Neuron (in vitro differentiated cells): ENCODE measurements around the gene ZNF235.
"Not testable (repeated sequence)": the region's sequence is repeated elsewhere in the genome, so short reads cannot be mapped to it uniquely, and the experiment has no call there.

Experiments used
- H2AFZ ChIP-seq: one replicate; pipeline ENCODE4 v1.6.1; 2013; ENCODE audit warnings: low read depth, mild to moderate bottlenecking, inconsistent platforms, low read length, moderate library complexity
- H3K27me3 ChIP-seq: one replicate; pipeline ENCODE4 v1.6.1; 2013; ENCODE audit warnings: low read length; ENCODE audit not compliant: insufficient read depth
- H3K36me3 ChIP-seq: one replicate; pipeline ENCODE4 v1.6.1; 2013; ENCODE audit warnings: low read length; ENCODE audit not compliant: insufficient read depth
- H3K4me1 ChIP-seq: one replicate; pipeline ENCODE4 v1.6.1; 2013; ENCODE audit warnings: low read length; ENCODE audit not compliant: insufficient read depth
- H3K4me3 ChIP-seq: 2 replicates; pipeline ENCODE4 v1.5.1; 2013; ENCODE audit warnings: mild to moderate bottlenecking, low read length, moderate library complexity
- H3K9me3 ChIP-seq: one replicate; pipeline ENCODE4 v1.6.1; 2013; ENCODE audit warnings: low read length

The ZNF235 gene

DNA sequence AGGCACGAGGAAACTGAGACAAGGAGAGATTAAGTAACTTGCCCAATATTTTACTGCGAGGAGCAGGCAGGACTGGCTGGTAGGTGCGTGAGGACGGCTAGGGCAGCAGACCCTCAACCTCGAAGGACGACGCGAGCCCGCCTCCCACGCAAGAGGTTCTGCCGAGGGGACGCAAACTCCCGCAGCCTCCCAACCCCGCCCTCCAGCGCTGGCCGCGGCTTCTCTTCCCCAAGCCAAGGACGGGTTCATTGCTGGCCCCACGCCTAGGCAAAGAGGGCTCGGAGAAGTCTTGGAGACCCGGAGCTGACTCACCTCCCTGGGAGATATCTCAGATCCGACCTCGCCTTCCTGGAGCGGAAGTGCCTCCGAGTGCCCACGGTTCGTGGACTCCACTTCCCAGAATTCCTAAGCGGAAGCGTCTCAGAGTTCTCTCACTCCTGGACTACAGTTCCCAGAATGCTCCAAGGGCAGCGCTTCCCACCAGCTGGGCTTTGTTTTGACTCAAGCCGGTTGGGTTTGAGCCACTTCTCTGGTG, at the start of gene ZNF235:
ZNF235 (minus strand) TSS at position 367 of the 535 bp plus-strand sequence. CDS start 1,621 bp downstream, outside the sequence.
- Histone ChIP-seq H3K27me3 (no peaks in the 10 kb centered on the region), H2AFZ (peak within 1 kb of the TSS; percentile 88), H3K9me3 (peaks cover 1% of the 10 kb centered on the region), H3K4me3 (peak within 1 kb of the TSS; percentile 88), H3K4me1 (peaks cover 10% of the 10 kb centered on the region), H3K36me3 (peaks cover 18% of the 10 kb centered on the region)

DNA sequence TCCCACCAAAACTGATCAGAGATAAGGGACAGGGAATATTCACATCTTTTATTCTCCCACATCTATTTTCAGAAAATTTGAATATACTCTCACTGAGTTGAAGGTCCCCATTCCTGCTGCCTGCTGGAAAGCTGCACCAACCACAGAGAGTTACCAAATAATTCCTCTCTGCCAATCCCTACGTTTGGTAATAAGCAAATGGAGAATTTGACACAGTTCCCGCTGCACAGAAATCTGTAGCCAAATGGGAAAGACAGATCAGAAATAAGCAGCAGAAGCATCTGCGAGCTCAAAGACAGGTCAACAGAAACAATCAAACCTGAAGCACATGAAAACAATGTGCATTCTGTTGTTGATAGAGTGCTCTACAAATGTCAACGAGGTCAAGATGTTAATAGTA, 41.7 kb upstream of the ZNF235 start:
- Histone ChIP-seq H3K4me1 (peaks cover 20% of the 10 kb centered on the region), H3K4me3 (no peak overlapping the region), H3K27me3 (no peaks in the 10 kb centered on the region), H3K36me3 (peaks cover 6% of the 10 kb centered on the region), H2AFZ (no peak overlapping the region), H3K9me3 (peaks cover 25% of the 10 kb centered on the region)

DNA sequence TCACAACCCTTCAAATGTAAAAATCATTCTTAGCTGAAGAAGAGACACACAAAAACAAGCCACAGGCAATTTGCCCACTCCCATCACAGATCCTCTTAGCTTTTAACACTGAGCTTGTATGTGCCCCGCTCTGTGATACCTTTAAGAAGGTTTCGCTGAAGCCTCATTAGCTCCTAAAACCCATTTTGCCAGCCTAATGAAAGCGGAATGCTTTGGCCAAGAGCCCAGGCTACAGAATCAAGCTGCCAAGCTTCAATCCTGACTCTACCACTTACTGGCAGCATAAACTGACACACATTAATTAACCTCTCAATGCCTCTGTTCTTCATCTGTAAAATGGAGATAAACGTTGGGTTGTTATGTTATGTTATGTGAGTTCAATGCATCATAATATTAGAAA, 41.1 kb upstream of the ZNF235 start:
- no peak overlapping the region for H2AFZ ChIP-seq
- H3K4me1 ChIP-seq, result peaks cover 20% of the 10 kb centered on the region
- H3K9me3 ChIP-seq, result peaks cover 24% of the 10 kb centered on the region
- H3K4me3 ChIP-seq, result no peak overlapping the region
- H3K36me3 ChIP-seq, result peaks cover 10% of the 10 kb centered on the region
- no peaks in the 10 kb centered on the region for H3K27me3 ChIP-seq

DNA sequence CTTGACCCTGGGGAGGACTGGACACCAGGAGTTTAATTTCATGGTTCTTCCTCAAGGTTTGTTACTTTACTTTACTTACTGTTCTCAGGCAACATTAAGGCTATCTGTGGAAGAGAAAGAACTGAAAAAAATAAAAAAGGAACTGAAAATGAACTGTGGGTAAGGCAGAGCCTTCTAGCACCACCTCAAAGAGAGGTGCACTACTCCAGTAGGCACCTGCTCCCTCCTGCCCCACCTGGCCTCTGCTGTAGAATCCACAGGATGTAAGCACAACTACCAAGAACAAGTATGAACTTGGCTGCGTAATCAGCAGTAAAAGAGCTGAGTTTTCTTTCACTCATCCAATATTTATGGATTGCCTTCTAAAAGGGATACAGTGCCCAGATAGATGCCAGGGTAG, 39.4 kb upstream of the ZNF235 start:
- Histone ChIP-seq H2AFZ (no peak overlapping the region), H3K4me1 (peaks cover 20% of the 10 kb centered on the region), H3K4me3 (no peak overlapping the region), H3K36me3 (peaks cover 28% of the 10 kb centered on the region), H3K27me3 (no peaks in the 10 kb centered on the region), H3K9me3 (peaks cover 26% of the 10 kb centered on the region)

- Histone ChIP-seq H3K36me3 (peaks cover 46% of the 10 kb centered on the region), H3K27me3 (no peaks in the 10 kb centered on the region), H3K4me3 (no peak overlapping the region), H2AFZ (no peak overlapping the region), H3K4me1 (peaks cover 20% of the 10 kb centered on the region), H3K9me3 (peaks cover 32% of the 10 kb centered on the region)
These were observed 37.0 kb upstream of the ZNF235 start for GRCh38 chr19:44341794-44342193.

DNA sequence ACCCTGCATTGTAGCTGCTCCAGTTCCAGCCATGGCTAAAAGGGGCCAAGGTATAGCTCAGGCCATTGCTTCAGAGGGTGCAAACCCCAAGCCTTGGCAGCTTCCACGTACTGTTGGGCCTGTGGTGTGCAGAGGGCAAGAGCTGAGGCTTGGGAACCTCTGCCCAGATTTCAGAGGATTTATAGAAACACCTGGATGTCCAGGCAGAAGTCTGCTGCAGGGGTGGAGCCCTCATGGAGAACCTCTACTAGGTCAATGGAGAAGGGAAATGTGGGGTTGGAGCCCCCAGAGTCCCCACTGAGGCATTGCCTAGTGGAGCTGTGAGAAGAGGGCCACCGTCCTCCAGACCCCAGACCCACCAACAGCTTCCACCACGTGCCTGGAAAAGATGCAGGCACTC, 29.8 kb upstream of the ZNF235 start:
- peaks cover 88% of the 10 kb centered on the region for H3K36me3 ChIP-seq
- H3K27me3 ChIP-seq, H2AFZ ChIP-seq, H3K4me3 ChIP-seq, H3K4me1 ChIP-seq: not testable (repeated sequence)
- peaks cover 74% of the 10 kb centered on the region for H3K9me3 ChIP-seq

DNA sequence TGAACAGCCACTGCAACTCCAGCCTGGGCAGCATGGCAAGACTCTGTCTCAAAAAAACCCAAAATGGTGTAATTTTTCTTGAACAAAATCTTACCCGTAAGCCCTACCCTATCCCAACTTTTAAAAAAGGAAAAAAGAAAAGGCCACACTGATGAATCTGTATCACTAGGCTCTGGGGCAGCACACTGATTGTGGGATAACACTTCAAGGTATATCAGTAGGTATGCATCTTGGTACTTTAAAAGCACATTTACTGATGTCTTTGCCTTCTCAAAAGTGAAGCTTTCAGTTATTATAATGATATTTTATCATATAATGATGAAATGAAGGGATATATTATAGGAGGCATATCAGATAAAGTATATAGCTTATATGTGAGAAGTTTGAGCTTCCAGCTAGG, 27.3 kb upstream of the ZNF235 start:
- Histone ChIP-seq H3K9me3 (peaks cover 81% of the 10 kb centered on the region), H3K4me3 (no peak overlapping the region), H3K27me3 (no peaks in the 10 kb centered on the region), H2AFZ (no peak overlapping the region), H3K4me1 (no peaks in the 10 kb centered on the region), H3K36me3 (peaks cover 91% of the 10 kb centered on the region)

DNA sequence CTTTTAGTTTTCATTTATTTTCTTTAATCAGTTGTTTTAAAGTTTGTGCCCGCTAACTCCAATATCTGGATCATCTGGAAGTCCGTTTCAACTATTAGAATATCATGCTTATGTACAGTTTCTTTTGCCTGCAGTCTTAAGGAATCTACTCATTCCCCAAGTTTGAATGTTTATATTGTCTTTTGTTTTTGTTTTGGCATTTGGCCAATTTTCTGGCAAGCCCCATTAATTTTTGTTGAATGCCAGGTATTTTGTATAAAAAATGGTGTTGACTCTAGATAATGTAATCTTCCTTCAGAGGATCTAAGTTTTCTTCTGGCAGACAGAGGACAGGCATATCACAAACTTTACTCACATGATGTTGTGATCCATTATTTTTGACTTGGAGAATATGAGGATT, 11.1 kb upstream of the ZNF235 start:
- Histone ChIP-seq H3K4me3 (no peak overlapping the region), H3K27me3 (no peaks in the 10 kb centered on the region), H3K4me1 (no peaks in the 10 kb centered on the region)

DNA sequence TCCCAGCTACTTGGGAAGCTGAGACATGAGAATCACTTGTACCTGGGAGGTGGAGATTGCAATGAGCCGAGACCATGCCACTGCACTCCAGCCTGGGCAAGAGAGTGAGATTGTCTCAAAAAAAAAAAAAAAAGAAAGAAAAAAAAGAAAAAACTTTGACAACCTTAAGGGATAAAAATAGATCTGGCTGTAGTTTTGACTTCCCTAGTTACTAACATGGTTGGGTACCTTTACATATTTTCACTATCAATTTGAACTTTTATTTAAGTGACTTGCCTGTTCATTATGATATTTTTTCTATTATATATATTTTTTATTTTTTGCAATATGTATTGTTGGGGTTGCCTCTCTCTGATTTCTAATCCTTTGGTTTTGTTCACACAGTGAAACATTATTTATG, 8.4 kb upstream of the ZNF235 start:
- H3K36me3 ChIP-seq, result no peaks in the 10 kb centered on the region
- H3K27me3 ChIP-seq, result no peaks in the 10 kb centered on the region
- no peak overlapping the region for H3K4me3 ChIP-seq
- H3K4me1 ChIP-seq, result no peaks in the 10 kb centered on the region
- H2AFZ ChIP-seq, result no peak overlapping the region
- H3K9me3 ChIP-seq, result no peaks in the 10 kb centered on the region

More for the DNA sequence above, 11.1 kb upstream of the ZNF235 start:
- no peaks in the 10 kb centered on the region for H3K9me3 ChIP-seq
- H2AFZ ChIP-seq, result no peak overlapping the region
- H3K36me3 ChIP-seq, result no peaks in the 10 kb centered on the region

DNA sequence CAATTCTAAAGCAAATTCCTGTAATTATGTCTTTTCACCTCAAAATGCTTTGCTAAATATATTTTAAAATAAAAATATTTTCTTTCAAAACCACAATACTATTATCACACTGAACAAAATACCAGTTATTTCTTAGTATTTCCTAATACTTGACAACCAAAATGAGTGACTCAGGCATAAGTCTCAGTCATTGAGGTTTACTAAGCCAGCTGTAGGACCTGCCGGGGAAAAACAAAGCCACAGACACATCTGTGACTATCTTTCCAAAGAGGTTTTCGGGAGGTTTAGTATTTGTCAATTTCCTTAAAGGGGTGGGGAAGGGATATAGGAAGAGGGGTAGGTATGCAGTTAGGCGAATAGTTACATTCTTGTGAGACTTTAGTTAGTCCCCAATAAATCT, 3.2 kb upstream of the ZNF235 start:
- no peaks in the 10 kb centered on the region for H3K27me3 ChIP-seq
- peaks cover 10% of the 10 kb centered on the region for H3K4me1 ChIP-seq
- H3K36me3 ChIP-seq, result no peaks in the 10 kb centered on the region
- no peak overlapping the region for H3K4me3 ChIP-seq
- H3K9me3 ChIP-seq, result no peaks in the 10 kb centered on the region
- H2AFZ ChIP-seq, result no peak overlapping the region

DNA sequence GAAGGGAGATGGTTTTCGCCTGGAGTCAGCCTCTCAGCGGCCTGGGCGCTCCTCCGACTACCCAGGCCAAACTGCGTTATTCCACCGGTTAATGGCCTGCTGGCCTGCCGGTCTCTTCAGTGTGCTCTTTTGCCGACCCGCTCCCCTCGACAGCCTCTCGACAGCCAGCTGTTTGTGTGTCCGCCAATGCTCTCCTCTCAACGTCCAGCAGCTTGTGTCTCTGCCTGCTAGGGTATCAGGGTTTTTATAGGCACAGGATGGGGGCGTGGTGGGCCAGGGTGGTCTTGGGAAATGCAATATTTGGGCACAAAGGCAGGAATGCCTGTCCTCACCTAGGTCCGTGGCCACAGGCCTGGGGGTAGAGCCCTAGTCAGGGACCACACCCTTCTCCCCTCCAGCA, 1.5 kb upstream of the ZNF235 start:
- Histone ChIP-seq H3K27me3 (no peaks in the 10 kb centered on the region), H2AFZ (no peak overlapping the region), H3K4me3 (no peak overlapping the region), H3K36me3 (peaks cover 11% of the 10 kb centered on the region), H3K4me1 (peaks cover 10% of the 10 kb centered on the region), H3K9me3 (peaks cover 1% of the 10 kb centered on the region)

GRCh38 chr19:44305457-44305856, 632 bp upstream of the ZNF235 start:
- Histone ChIP-seq H3K4me1 (peaks cover 10% of the 10 kb centered on the region), H3K9me3 (peaks cover 1% of the 10 kb centered on the region), H3K27me3 (no peaks in the 10 kb centered on the region), H2AFZ (peak overlapping the region; percentile 88), H3K4me3 (peak overlapping the region; percentile 88), H3K36me3 (peaks cover 11% of the 10 kb centered on the region)

GRCh38 chr19:44303976-44304568, 753 bp downstream of the ZNF235 start:
- H3K4me3 ChIP-seq, result peak overlapping the region; percentile 88
- H3K27me3 ChIP-seq, result no peaks in the 10 kb centered on the region
- H2AFZ ChIP-seq, result peak overlapping the region; percentile 88
- peaks cover 24% of the 10 kb centered on the region for H3K36me3 ChIP-seq
- H3K9me3 ChIP-seq, result peaks cover 1% of the 10 kb centered on the region
- H3K4me1 ChIP-seq, result peaks cover 10% of the 10 kb centered on the region

DNA sequence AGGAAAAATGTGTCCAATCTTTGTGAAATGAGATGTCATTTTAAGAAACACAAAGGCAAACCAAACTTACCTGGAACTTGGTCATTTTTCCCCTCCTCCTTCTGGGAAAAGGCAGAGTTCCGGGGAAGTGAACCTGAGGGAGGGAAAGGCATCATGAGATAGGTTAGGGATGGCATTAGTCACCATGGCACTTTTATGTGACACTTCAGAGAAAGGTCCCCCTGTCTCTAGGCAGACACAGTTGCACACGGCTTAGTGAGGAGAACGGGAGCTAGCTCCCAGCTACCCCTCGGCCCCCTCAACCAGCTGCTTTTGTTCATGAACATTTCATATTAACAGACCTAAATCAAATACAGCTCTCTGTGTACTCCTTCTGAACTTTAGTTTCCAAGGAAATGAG, 1.5 kb downstream of the ZNF235 start:
- peak overlapping the region; percentile 88 for H3K4me3 ChIP-seq
- peaks cover 32% of the 10 kb centered on the region for H3K36me3 ChIP-seq
- H3K27me3 ChIP-seq, result no peaks in the 10 kb centered on the region
- H3K4me1 ChIP-seq, result peaks cover 10% of the 10 kb centered on the region
- peaks cover 3% of the 10 kb centered on the region for H3K9me3 ChIP-seq
- peak overlapping the region; percentile 88 for H2AFZ ChIP-seq
